Lung microvascular endothelial cell (primary cell): ENCODE results near the gene RNF135. TPM values are rescaled to one million over a fixed set of nuclear protein-coding genes. Genes with fewer than 3 reads are reported as not detected.
"Not testable (repeated sequence)": the region's sequence is repeated elsewhere in the genome, so short reads cannot be mapped to it uniquely, and the experiment has no call there.

ENCODE experiments used
- DNase-seq, 2 donors: peaks; one replicate each; pipeline versions ENCODE4 v3.0.0 to v3.0.0-alpha.2; 2010; ENCODE audit warnings: low read depth in 2 of 2
- total RNA-seq: library from RNA; depleted of rRNA; stranded (reverse); fragments of >200 nt; gene quantifications from 2 replicates; pipeline ENCODE4 v1.2.1, GENCODE V29; 2014

RNF135 gene
- total RNA-seq, 1 donor from 2014 or later: 0.60 TPM

- DNase-seq: no peak
Observed at GRCh38 chr17:30997842-30998241, 27.0 kb downstream of the RNF135 start.

DNA sequence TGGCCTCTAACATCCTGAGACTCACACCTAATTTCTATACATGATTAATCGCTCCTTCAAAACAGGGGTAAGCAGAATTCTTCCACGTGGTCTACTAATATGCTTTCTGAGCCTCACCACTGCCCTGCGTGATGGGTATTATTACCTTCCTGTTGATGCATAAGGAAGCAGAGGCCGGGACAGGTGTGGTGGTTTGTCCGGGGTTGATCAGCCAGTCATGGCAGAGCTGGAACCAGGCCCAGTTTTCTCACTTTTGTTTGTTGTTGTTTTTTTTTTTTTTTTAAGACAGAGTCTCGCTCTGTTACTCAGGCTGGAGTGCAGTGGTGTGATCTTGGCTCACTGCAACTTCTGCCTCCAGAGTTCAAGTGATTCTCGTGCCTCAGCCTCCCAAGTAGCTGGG, 31.2 kb downstream of the RNF135 start:
- DNase-seq: no peak

DNA sequence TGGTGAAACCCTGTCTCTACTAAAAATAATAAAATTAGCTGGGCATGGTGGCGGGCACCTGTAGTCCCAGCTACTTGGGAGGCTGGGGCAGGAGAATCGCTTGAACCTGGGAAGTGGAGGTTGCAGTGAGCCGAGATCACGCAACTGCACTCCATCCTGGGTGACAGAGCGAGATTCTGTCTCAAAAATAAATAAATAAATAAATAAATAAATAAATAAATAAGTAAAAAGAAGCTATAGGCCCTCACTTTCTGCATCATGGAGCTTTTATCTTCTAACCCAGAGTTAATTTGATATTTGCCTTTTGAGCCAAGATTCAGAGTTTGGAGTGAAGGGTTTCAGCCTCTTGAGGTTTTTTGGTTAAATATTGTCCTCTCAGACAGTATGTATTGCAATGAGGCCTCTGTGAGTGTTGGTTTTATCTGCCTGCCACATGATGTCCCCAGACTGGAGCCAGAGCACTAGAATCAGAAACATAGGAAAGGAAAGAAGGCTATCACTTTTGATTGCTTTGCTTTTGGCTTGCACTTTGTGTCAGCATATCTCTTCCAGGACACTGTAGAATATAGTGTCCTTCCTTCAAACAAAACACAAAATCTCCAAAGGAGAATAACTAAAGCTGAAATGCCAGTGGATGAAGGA, 32.5 kb downstream of the RNF135 start:
- DNase-seq: no peak

- DNase-seq: no peak
Observed at GRCh38 chr17:31004160-31004559, 33.3 kb downstream of the RNF135 start.

- no peak for DNase-seq
Observed at GRCh38 chr17:31007695-31008373, 37.0 kb downstream of the RNF135 start.

- peak; percentile 45 to 55 for DNase-seq
Observed at GRCh38 chr17:31008374-31009041, 37.7 kb downstream of the RNF135 start.

DNA sequence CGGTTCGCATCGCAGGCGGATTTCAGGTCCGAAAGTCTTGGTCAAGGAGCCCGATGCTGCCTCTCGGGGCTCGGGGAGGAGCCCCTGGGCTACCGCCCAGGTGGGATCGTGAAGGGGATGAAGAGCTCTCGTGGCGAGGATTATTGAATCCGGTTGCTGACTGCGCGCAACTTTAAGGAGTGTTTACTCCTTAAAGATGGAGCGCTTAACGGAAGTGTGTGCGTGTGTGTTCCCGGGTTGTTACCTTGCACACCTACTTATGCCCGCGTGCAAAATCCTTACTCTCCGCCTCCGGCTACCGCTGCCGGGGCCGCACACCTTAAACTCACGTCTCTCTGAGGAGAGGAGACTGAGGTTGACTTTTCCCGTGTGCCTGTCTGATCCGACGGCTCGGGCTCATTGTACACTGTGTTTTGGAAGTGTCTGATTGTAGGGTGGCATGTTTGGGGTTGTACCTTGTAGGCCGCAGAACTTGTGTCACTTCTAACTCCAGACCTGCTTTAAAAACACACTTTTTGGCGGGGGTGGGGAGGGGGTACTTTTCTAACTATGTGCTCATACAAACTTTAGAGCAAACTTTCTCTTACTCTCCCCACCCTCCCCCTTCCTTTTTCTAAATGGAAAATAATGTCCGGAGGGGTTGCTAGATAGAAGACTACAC, 38.3 kb downstream of the RNF135 start:
- DNase-seq: peak in 1 of 2 donors; percentile 5

DNA sequence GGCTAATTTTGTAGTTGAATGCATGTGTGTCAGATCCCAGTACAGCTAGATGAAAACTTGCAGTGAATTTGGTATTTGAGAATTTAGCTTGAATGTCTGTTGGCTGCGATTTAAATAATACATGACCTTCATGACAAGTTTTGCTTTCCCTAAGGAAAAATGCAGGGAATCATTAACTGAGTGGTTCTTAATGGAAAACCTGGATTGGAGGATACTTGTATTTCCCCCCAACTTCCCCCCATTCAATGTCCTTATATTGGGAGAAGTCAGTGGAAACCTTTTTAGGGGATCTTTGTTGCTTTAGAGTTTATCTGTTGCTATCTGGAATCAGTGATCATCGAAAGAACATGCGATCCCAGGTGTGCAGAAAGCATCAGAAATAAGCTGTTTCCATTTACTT, 39.2 kb downstream of the RNF135 start:
- not testable (repeated sequence) for DNase-seq

GRCh38 chr17:31013844-31014243, 43.0 kb downstream of the RNF135 start:
- DNase-seq: no peak

GRCh38 chr17:31015639-31016038, 44.8 kb downstream of the RNF135 start:
- DNase-seq: peak; percentile 9

- no peak for DNase-seq
Observed at GRCh38 chr17:31019004-31019403, 48.2 kb downstream of the RNF135 start.

DNA sequence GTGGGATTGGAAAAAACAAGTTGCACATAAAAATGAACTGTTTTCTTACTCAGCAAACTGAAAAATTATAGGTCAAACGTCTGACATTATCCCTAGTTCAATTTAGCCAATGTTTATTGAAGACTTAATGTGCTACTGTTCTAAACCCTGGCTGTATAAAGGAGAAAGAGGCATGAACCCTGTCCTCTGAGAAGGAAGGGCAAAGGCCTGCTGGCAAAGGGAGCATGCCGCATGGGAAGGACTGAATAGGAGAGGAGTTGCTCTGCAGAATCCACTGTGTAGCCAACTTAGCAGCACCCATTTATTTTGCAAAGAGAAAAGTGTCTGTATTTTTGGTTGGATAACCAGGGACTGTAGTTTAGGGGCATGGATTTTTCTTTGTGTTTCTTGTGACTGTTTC, 52.3 kb downstream of the RNF135 start:
- not testable (repeated sequence) for DNase-seq

GRCh38 chr17:31031841-31032240, 61.0 kb downstream of the RNF135 start:
- no peak for DNase-seq

- DNase-seq: not testable (repeated sequence)
Observed at GRCh38 chr17:31035611-31036010, 64.8 kb downstream of the RNF135 start.

GRCh38 chr17:31040837-31041236, 70.0 kb downstream of the RNF135 start:
- DNase-seq: not testable (repeated sequence)

- DNase-seq: not testable (repeated sequence)
Observed at GRCh38 chr17:31042378-31042777, 71.5 kb downstream of the RNF135 start.

- not testable (repeated sequence) for DNase-seq
Observed at GRCh38 chr17:31046856-31047425, 76.1 kb downstream of the RNF135 start.

- DNase-seq: no peak
Observed at GRCh38 chr17:31048142-31048541, 77.3 kb downstream of the RNF135 start.

GRCh38 chr17:31048780-31049179, 77.9 kb downstream of the RNF135 start:
- no peak for DNase-seq
